H1 (cell line): ENCODE data around the gene ABCA5. TPM values are rescaled to one million over a fixed set of nuclear protein-coding genes. Genes with fewer than 3 reads are reported as not detected.

ENCODE experiments used
- CTCF ChIA-PET: fragments of 300-600 bp; sonication (Branson Sonifier 250); formaldehyde crosslinking; loops from one replicate; lab custom pipeline; 2021; ENCODE audit not compliant: partially characterized antibody; lab: Charles Lee
- POLR2A ChIA-PET: fragments of 300-600 bp; sonication (Branson Sonifier 250); formaldehyde crosslinking; loops from one replicate; lab custom pipeline; 2021; ENCODE audit warnings: inconsistent platforms; ENCODE audit not compliant: partially characterized antibody; lab: Charles Lee
- DNase-seq, 2 experiments: peaks; one replicate each; pipeline versions ENCODE4 v3.0.0 to v3.0.0-alpha.2; 2010 to 2022; ENCODE audit warnings: low spot score in 2 of 2, low read depth in 1 of 2, mixed read lengths in 1 of 2
- FAIRE-seq: peaks from 2 replicates; lab custom pipeline; 2011; peaks lifted over from hg19 to GRCh38; lab: Jason Lieb, UNC
- H2AFZ ChIP-seq: 2 replicates; pipeline ENCODE4 v1.8.1; 2012; ENCODE audit warnings: low read length, inconsistent platforms
- H2AK5ac ChIP-seq: 2 replicates; pipeline ENCODE4 v1.6.1; 2013; ENCODE audit warnings: low read depth, low read length
- H2BK120ac ChIP-seq: replicated peaks from 2 replicates; pipeline ENCODE3; 2013; ENCODE audit warnings: low read depth, low read length, inconsistent platforms
- H2BK12ac ChIP-seq: 2 replicates; pipeline ENCODE4 v1.6.1; 2013; ENCODE audit warnings: low read depth, low read length
- H2BK15ac ChIP-seq: 2 replicates; pipeline ENCODE4 v1.6.1; 2013; ENCODE audit warnings: low read length
- H2BK20ac ChIP-seq: 2 replicates; pipeline ENCODE4 v1.6.1; 2013; ENCODE audit warnings: low read length
- H2BK5ac ChIP-seq: 2 replicates; pipeline ENCODE4 v1.6.1; 2013; ENCODE audit warnings: low read depth, low read length
- H3K14ac ChIP-seq: 2 replicates; pipeline ENCODE4 v1.6.1; 2013; ENCODE audit warnings: inconsistent platforms; ENCODE audit not compliant: insufficient read length
- H3K18ac ChIP-seq: 2 replicates; pipeline ENCODE4 v1.6.1; 2013; ENCODE audit warnings: low read length; ENCODE audit errors: extremely low read depth
- H3K23ac ChIP-seq: 2 replicates; pipeline ENCODE4 v1.6.1; 2013; ENCODE audit warnings: inconsistent platforms; ENCODE audit not compliant: insufficient read length
- H3K23me2 ChIP-seq: 2 replicates; pipeline ENCODE4 v1.6.1; 2013; ENCODE audit warnings: low read depth, low read length
- H3K27ac ChIP-seq: 2 replicates; pipeline ENCODE4 v1.6.1; 2011; ENCODE audit warnings: low read depth, low read length, inconsistent platforms
- H3K27me3 ChIP-seq, 4 experiments: replicated peaks in 1 of 4; 1 replicate in 1 of 4; 2 replicates in 3 of 4; pipeline versions ENCODE4 v1.6.1 to v1.8.1; 2011 to 2013; ENCODE audit warnings: low read length in 3 of 4, mild to moderate bottlenecking in 3 of 4, inconsistent platforms in 2 of 4, mixed read lengths in 2 of 4, moderate library complexity in 1 of 4; ENCODE audit not compliant: control insufficient read depth in 3 of 4, insufficient read depth in 3 of 4; ENCODE audit errors: extremely low read depth in 1 of 4
- H3K36me3 ChIP-seq, 4 experiments: 2 replicates each; pipeline versions ENCODE4 v1.6.1 to v1.8.1; 2011 to 2013; ENCODE audit warnings: mild to moderate bottlenecking in 4 of 4, low read length in 3 of 4, moderate library complexity in 2 of 4, control low read depth in 1 of 4, inconsistent platforms in 1 of 4; ENCODE audit not compliant: insufficient read depth in 4 of 4, control insufficient read depth in 2 of 4
- H3K4ac ChIP-seq: replicated peaks from 2 replicates; pipeline ENCODE3; 2013; ENCODE audit warnings: low read length, low read depth, mixed read lengths, inconsistent platforms; ENCODE audit not compliant: insufficient read length
- H3K4me1 ChIP-seq, 4 experiments: replicated peaks in 1 of 4; 1 replicate in 1 of 4; 2 replicates in 3 of 4; pipeline versions ENCODE4 v1.6.1 to v1.8.1; 2011 to 2013; ENCODE audit warnings: low read length in 3 of 4, inconsistent platforms in 2 of 4, mixed read lengths in 1 of 4; ENCODE audit not compliant: insufficient read depth in 4 of 4, control insufficient read depth in 3 of 4
- H3K4me2 ChIP-seq, 2 experiments: 2 replicates each; pipeline versions ENCODE4 v1.6.1 to v1.8.1; 2011 to 2013; ENCODE audit warnings: low read depth in 2 of 2, low read length in 2 of 2, control low read depth in 1 of 2, inconsistent platforms in 1 of 2, mild to moderate bottlenecking in 1 of 2; ENCODE audit not compliant: insufficient read depth in 1 of 2
- H3K4me3 ChIP-seq, 4 experiments: fragments of 200-600, 300-600 bp in 1 of 4; sonication (generic), shearing (Covaris generic), sonication (Bioruptor Twin) in 1 of 4; 2 replicates each; pipeline versions ENCODE4 v1.5.1 to v1.8.1; 2011 to 2016; ENCODE audit warnings: low read length in 4 of 4, low read depth in 3 of 4, control low read depth in 2 of 4, inconsistent platforms in 2 of 4, mild to moderate bottlenecking in 2 of 4, mixed read lengths in 1 of 4, moderate library complexity in 1 of 4; ENCODE audit not compliant: insufficient read depth in 2 of 4; ENCODE audit errors: extremely low read depth in 1 of 4
- H3K56ac ChIP-seq: replicated peaks from 2 replicates; pipeline ENCODE3; 2013; ENCODE audit warnings: low read depth, mild to moderate bottlenecking, mixed read lengths, low read length, inconsistent platforms; ENCODE audit not compliant: insufficient read length
- H3K79me1 ChIP-seq: 2 replicates; pipeline ENCODE4 v1.6.1; 2013; ENCODE audit warnings: low read depth, low read length, control low read depth
- H3K79me2 ChIP-seq, 2 experiments: 2 replicates each; pipeline versions ENCODE4 v1.6.1 to v1.8.1; 2012 to 2013; ENCODE audit warnings: low read length in 2 of 2, mild to moderate bottlenecking in 2 of 2, inconsistent platforms in 1 of 2; ENCODE audit not compliant: insufficient read depth in 2 of 2, control insufficient read depth in 1 of 2
- H3K9ac ChIP-seq, 4 experiments: replicated peaks in 1 of 4; 1 replicate in 1 of 4; 2 replicates in 3 of 4; pipeline versions ENCODE4 v1.6.1 to v1.8.1; 2011 to 2013; ENCODE audit warnings: low read depth in 3 of 4, low read length in 3 of 4, control low read depth in 2 of 4, mild to moderate bottlenecking in 2 of 4, moderate library complexity in 2 of 4, inconsistent platforms in 1 of 4; ENCODE audit errors: extremely low read depth in 1 of 4
- H3K9me3 ChIP-seq, 2 experiments: 2 replicates each; pipeline versions ENCODE4 v1.6.1 to v1.8.1; 2012 to 2013; ENCODE audit warnings: mild to moderate bottlenecking in 2 of 2, moderate library complexity in 2 of 2, control low read depth in 1 of 2, inconsistent platforms in 1 of 2, low read depth in 1 of 2, low read length in 1 of 2, mixed read lengths in 1 of 2; ENCODE audit not compliant: insufficient read depth in 2 of 2
- H4K20me1 ChIP-seq, 2 experiments: replicated peaks in 1 of 2; 2 replicates each; pipeline versions ENCODE3 to v1.8.1; 2011 to 2013; ENCODE audit warnings: inconsistent platforms in 2 of 2, low read length in 2 of 2, mild to moderate bottlenecking in 1 of 2; ENCODE audit not compliant: insufficient read depth in 2 of 2, control insufficient read depth in 1 of 2
- H4K5ac ChIP-seq: 2 replicates; pipeline ENCODE4 v1.6.1; 2013; ENCODE audit warnings: low read length, low read depth, mixed read lengths, inconsistent platforms; ENCODE audit not compliant: insufficient read length
- H4K8ac ChIP-seq: 2 replicates; pipeline ENCODE4 v1.8.0; 2013; ENCODE audit warnings: mild to moderate bottlenecking, moderate library complexity, low read length, inconsistent platforms; ENCODE audit not compliant: insufficient read depth; ENCODE audit errors: extremely low read depth
- H4K91ac ChIP-seq: replicated peaks from 2 replicates; pipeline ENCODE3; 2013; ENCODE audit warnings: low read length, mixed read lengths, inconsistent platforms; ENCODE audit not compliant: insufficient read length
- ATF2 ChIP-seq: IDR thresholded peaks from 2 replicates; pipeline ENCODE4 v1.6.1; 2012; ENCODE audit warnings: low read length, inconsistent platforms
- BRCA1 ChIP-seq: IDR thresholded peaks from 2 replicates; pipeline ENCODE4 v1.6.1; 2012; ENCODE audit warnings: low read depth, low read length, improper control_type of control experiment
- CBX8 ChIP-seq: fragments of 300-800, 300-1000 bp; sonication (generic); IDR thresholded peaks from 2 replicates; pipeline ENCODE4 v1.7.1; 2016; ENCODE audit warnings: low read depth, low read length, borderline replicate concordance
- EGR1 ChIP-seq: IDR thresholded peaks from 2 replicates; pipeline ENCODE4 v1.6.1; 2011; ENCODE audit warnings: low read depth, low read length, borderline replicate concordance
- GTF2F1 ChIP-seq: IDR thresholded peaks from 2 replicates; pipeline ENCODE4 v1.6.1; 2012; ENCODE audit warnings: low read depth, low read length, improper control_type of control experiment, borderline replicate concordance
- JUND ChIP-seq: IDR thresholded peaks from 2 replicates; pipeline ENCODE4 v1.6.1; 2011; ENCODE audit warnings: mild to moderate bottlenecking, improper control_type of control experiment, low read length
- MAFK ChIP-seq: IDR thresholded peaks from 2 replicates; pipeline ENCODE4 v1.6.1; 2012; ENCODE audit warnings: low read depth, mild to moderate bottlenecking, improper control_type of control experiment, low read length
- NANOG ChIP-seq: IDR thresholded peaks from 2 replicates; pipeline ENCODE4 v1.6.1; 2011; ENCODE audit warnings: low read length, low read depth, mild to moderate bottlenecking, inconsistent platforms; ENCODE audit not compliant: insufficient read depth, poor library complexity, severe bottlenecking
- POU5F1 ChIP-seq: IDR thresholded peaks from 2 replicates; pipeline ENCODE4 v1.6.1; 2011; ENCODE audit warnings: low read depth, mild to moderate bottlenecking, low read length, moderate library complexity
- RFX5 ChIP-seq: IDR thresholded peaks from 2 replicates; pipeline ENCODE4 v1.6.1; 2011; ENCODE audit warnings: low read depth, low read length, improper control_type of control experiment, borderline replicate concordance
- SP4 ChIP-seq: IDR thresholded peaks from 2 replicates; pipeline ENCODE4 v1.6.1; 2012; ENCODE audit warnings: low read length, inconsistent platforms
- TAF1 ChIP-seq: IDR thresholded peaks from 2 replicates; pipeline ENCODE4 v1.6.1; 2011; ENCODE audit warnings: mild to moderate bottlenecking, low read depth, low read length
- WGBS, 2 experiments: shearing (Covaris generic) in 1 of 2; methylation state at CpG; one replicate each; pipeline versions ENCODE4 v1.1.6 to v1.1.7; 2013 to 2015; ENCODE audit warnings: low lambda C conversion rate in 2 of 2, mixed read lengths in 2 of 2, inconsistent platforms in 1 of 2, low coverage in 1 of 2, missing lambda C conversion rate in 1 of 2; ENCODE audit not compliant: insufficient replicate concordance in 2 of 2, insufficient coverage in 1 of 2, insufficient read length in 1 of 2; ENCODE audit errors: extremely low coverage in 1 of 2, missing lambda C conversion rate in 1 of 2; 5-methylcytosine and 5-hydroxymethylcytosine counted together
- polyA plus RNA-seq, 7 experiments: library from polyadenylated mRNA; depleted of rRNA in 3 of 7; stranded (reverse) in 5 of 7; unstranded in 2 of 7; fragments of >200 nt in 5 of 7; fragments of 200-250 nt in 2 of 7; gene quantifications; 1 replicate in 5 of 7; 2 replicates in 1 of 7; 4 replicates in 1 of 7; pipeline versions ENCODE4 v1.2.1 to v1.2.3, GENCODE V29; 2011 to 2013; ENCODE audit warnings: missing spikeins in 2 of 7, mixed read lengths in 2 of 7
- total RNA-seq: library from RNA; stranded (reverse); fragmentation: NEBNext Ultra II Directional; extraction: Animal tissue kit (Norgen Biotek cat#: 25700); gene quantifications from 2 replicates; pipeline ENCODE4 v1.2.1, GENCODE V29; 2021

The ABCA5 gene
- total and polyA plus RNA-seq, 2 of the 8 experiments (the other 6 are each of a cell fraction or from before 2014, with no cell fraction given): 1.3 to 4.1 TPM

GRCh38 chr17:69236946-69237345, 90.0 kb downstream of the ABCA5 start:
- no peak overlapping the region for H4K91ac ChIP-seq
- no peak overlapping the region for H2BK120ac ChIP-seq
- H3K9me3 ChIP-seq: no peaks in the 10 kb centered on the region
- 86% methylated on average over 3 of the region's 3 CpGs; no CpG with 5 or more reads in 1 of the 2 experiments for WGBS, 2 experiments
- H3K4me3 ChIP-seq: no peak overlapping the region
- DNase-seq: no peak
- CTCF ChIA-PET: interaction anchor here (0.6 to 3.6 kb wide), 6 partner anchors 12 to 465 kb away, joined by 3 to 37 read pairs (median 9); no protein-coding TSS in a partner anchor
- no peak overlapping the region for H2BK15ac ChIP-seq
- POLR2A ChIA-PET: no interaction called here
- FAIRE-seq: no peak
- no peak overlapping the region for H2BK5ac ChIP-seq
- no peaks in the 10 kb centered on the region for H3K36me3 ChIP-seq
- no peaks in the 10 kb centered on the region for H3K79me2 ChIP-seq
- H3K27me3 ChIP-seq: no peaks in the 10 kb centered on the region
- no peak overlapping the region for H4K5ac ChIP-seq
- no peak overlapping the region for H3K4me2 ChIP-seq
- H2AFZ ChIP-seq: no peak overlapping the region
- H3K27ac ChIP-seq: no peak overlapping the region
- no peaks in the 10 kb centered on the region for H3K4me1 ChIP-seq
- H3K4ac ChIP-seq: no peak overlapping the region
- no peaks in the 10 kb centered on the region for H3K23me2 ChIP-seq
- no peak overlapping the region for H3K14ac ChIP-seq
- H4K8ac ChIP-seq: no peak overlapping the region
- no peak overlapping the region for H3K23ac ChIP-seq
- H4K20me1 ChIP-seq: no peaks in the 10 kb centered on the region
- no peak overlapping the region for H2BK20ac ChIP-seq
- no peak overlapping the region for H3K56ac ChIP-seq
- no peak overlapping the region for H3K9ac ChIP-seq
- no peaks in the 10 kb centered on the region for H3K79me1 ChIP-seq
- H2AK5ac ChIP-seq: no peak overlapping the region
- no peak overlapping the region for H2BK12ac ChIP-seq
- H3K18ac ChIP-seq: no peak overlapping the region
- TF ChIP-seq JUND: no peak
- no peak for TF ChIP-seq RFX5
- no peak for TF ChIP-seq SP4
- TF ChIP-seq EGR1: no peak
- TF ChIP-seq NANOG: no peak
- TF ChIP-seq CBX8: no peak
- TF ChIP-seq BRCA1: no peak
- no peak for TF ChIP-seq MAFK
- TF ChIP-seq POU5F1: no peak
- no peak for TF ChIP-seq ATF2
- no peak for TF ChIP-seq TAF1
- TF ChIP-seq GTF2F1: no peak
